VCaP (cell line): ENCODE measurements around the gene GRIA1.

Experiments
- H3K27ac ChIP-seq: fragments of 450-650 bp; 2 replicates; pipeline ENCODE4 v1.5.1; 2017
- CTCF ChIP-seq: fragments of 450-650 bp; conservative IDR thresholded peaks from 2 replicates; pipeline ENCODE4 v1.5.1; 2017; ENCODE audit warnings: mild to moderate bottlenecking, moderate library complexity

GRIA1 gene

GRCh38 chr5:153793699-153794098 lies 303.2 kb downstream of the GRIA1 start:
- H3K27ac ChIP-seq = no peak overlapping the region
- TF ChIP-seq CTCF = no peak

DNA sequence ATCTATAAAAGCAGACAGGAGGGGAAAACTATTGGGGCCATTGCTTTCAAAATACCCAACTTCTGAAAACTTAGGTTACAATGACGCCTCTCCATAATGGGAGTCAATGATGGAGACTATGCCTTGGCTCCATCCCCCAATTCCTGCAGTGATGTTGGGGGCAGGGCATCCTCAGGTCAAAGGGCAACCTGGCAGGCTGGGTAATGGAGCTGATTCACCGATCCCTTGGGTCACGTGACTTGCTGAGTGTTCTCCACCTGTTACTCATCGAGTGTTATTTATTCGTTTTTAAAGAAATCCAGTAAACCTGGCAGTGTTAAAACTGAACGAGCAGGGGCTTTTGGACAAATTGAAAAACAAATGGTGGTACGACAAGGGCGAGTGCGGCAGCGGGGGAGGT lies 303.9 kb downstream of the GRIA1 start:
- H3K27ac ChIP-seq = no peak overlapping the region

DNA sequence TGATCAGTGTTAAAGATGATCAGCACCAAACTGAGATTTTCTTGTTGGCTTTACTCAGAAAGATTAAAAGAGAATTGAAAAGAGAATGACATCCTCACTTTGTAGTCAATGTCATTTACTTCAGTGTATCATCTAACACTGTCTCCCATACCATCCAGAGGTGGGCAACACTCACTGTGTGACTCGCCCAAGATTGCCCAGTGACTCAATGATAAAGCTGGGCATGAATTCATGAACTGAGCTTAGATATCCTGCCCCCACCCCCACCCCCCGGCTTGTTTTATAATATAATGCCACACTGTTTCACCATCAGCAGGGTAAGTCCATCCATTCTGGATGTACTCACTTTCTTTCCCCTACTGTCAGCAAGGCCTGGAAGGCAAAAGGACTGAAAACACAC lies 306.1 kb downstream of the GRIA1 start:
- H3K27ac ChIP-seq = no peak overlapping the region
- TF ChIP-seq CTCF = no peak

More for the DNA sequence above, 303.9 kb downstream of the GRIA1 start:
- TF ChIP-seq CTCF = no peak

DNA sequence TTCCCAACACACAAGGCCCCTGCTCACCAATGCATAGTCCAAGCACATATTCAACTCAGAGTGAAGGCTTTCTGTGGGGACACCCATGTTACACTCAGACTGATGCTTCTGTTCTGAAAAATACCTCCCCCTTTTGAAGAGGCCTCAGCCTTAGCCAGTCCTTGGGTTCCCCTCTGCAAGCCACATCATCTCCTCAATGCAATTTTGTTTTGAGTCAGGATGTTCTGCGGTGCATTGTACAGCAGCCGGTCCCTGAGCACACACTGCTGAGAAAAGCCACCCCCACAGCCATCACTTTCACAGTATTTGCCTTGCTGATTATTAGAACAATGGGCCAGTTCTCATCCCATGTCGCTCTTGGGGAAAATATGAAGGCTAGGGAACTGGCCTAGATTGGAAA lies 307.0 kb downstream of the GRIA1 start:
- TF ChIP-seq CTCF = no peak
- H3K27ac ChIP-seq = no peak overlapping the region

DNA sequence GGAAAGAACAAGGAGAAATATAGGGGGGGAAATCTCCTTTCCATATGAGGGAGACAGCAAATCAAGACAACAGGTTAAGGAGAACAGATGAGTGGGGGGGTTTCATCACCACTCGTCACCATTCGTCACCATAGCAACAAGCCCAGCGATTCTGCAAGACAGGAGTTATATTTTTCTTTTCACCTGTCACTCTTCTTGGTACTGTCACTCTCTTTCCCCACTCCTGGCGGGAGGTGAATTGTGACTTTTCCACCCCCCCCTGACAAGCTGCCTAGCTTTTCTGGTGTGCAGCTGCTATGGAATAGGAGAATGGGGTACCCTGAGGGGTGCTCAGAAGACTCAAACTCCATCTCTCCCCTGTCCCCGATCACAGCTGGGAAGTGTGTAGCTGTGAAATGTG lies 308.4 kb downstream of the GRIA1 start:
- H3K27ac ChIP-seq = no peak overlapping the region
- no peak for TF ChIP-seq CTCF

- no peak for TF ChIP-seq CTCF
Observed at GRCh38 chr5:153799466-153799865, 309.0 kb downstream of the GRIA1 start.

DNA sequence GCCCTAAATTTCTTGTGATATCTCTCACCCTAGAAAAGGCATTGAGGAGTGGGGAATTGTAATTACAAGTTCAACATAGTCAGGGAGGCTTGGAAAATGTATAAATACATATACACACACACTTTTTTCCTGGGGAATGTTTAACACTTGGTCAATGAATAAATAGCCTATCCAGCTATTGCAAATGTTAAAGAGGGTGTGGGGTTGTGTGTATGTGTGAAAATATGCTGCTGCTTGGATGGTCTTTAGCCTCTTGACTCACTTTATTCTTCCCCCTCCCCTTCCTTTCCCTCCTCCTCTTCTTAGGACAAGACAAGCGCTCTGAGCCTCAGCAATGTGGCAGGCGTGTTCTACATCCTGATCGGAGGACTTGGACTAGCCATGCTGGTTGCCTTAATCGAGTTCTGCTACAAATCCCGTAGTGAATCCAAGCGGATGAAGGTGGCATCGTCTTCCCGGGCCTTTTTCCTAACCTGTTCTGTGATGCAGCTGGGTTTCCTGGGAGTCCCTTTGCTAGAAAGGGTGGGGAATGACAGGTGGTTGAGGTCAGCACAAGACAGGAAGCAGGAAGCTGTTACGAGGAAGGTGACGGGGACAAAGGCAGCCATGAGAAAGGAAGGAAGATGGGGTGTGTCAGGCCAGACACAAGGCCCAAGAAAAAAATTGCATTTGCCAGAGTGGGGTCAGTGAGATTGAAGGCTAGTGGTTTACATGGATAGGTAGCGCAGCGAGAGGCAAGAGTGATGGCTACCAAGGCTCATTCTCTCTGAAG lies 311.8 kb downstream of the GRIA1 start:
- no peak for TF ChIP-seq CTCF
- no peak overlapping the region for H3K27ac ChIP-seq

More at GRCh38 chr5:153799466-153799865, 309.0 kb downstream of the GRIA1 start:
- H3K27ac ChIP-seq = no peak overlapping the region
